CD14-positive monocyte (primary cell): ENCODE results near the gene TRIM62. TPM values are rescaled to one million over a fixed set of nuclear protein-coding genes. Genes with fewer than 3 reads are reported as not detected.
"Not testable (repeated sequence)": the region's sequence is repeated elsewhere in the genome, so short reads cannot be mapped to it uniquely, and the experiment has no call there.

ENCODE experiments used
- DNase-seq, 3 donors: peaks; one replicate each; pipeline ENCODE4 v3.0.0-alpha.2; 2011 to 2022
- H2AFZ ChIP-seq: 2 replicates; pipeline ENCODE4 v1.6.0; 2012; ENCODE audit warnings: mild to moderate bottlenecking, low read depth, low read length, inconsistent platforms; ENCODE audit not compliant: insufficient read depth, poor library complexity, severe bottlenecking
- H3K27ac ChIP-seq, 2 donors: 1 replicate in 1 of 2; 2 replicates in 1 of 2; pipeline ENCODE4 v1.5.1; 2012 to 2013; ENCODE audit warnings: low read length in 2 of 2, control low read depth in 1 of 2, inconsistent platforms in 1 of 2, low read depth in 1 of 2, mild to moderate bottlenecking in 1 of 2
- H3K27me3 ChIP-seq, 2 donors: one replicate each; pipeline versions ENCODE4 v1.6.0 to v1.6.1; 2011 to 2013; ENCODE audit warnings: low read length in 2 of 2; ENCODE audit not compliant: control insufficient read depth in 2 of 2, insufficient read depth in 2 of 2
- H3K36me3 ChIP-seq, 2 donors: replicated peaks in 1 of 2; 1 replicate in 1 of 2; 2 replicates in 1 of 2; pipeline versions ENCODE4 v1.5.1 to v1.6.1; 2012 to 2013; ENCODE audit warnings: low read length in 2 of 2, control low read depth in 1 of 2, inconsistent platforms in 1 of 2, mild to moderate bottlenecking in 1 of 2; ENCODE audit not compliant: insufficient read depth in 2 of 2, control insufficient read depth in 1 of 2
- H3K4me1 ChIP-seq, 2 donors: 1 replicate in 1 of 2; 2 replicates in 1 of 2; pipeline versions ENCODE4 v1.5.1 to v1.6.1; 2012 to 2013; ENCODE audit warnings: low read length in 2 of 2, control low read depth in 1 of 2, inconsistent platforms in 1 of 2, mild to moderate bottlenecking in 1 of 2, moderate library complexity in 1 of 2; ENCODE audit not compliant: insufficient read depth in 2 of 2, control insufficient read depth in 1 of 2
- H3K4me2 ChIP-seq: replicated peaks from 2 replicates; pipeline ENCODE3; 2012; ENCODE audit warnings: low read length, moderate library complexity, mild to moderate bottlenecking; ENCODE audit not compliant: poor library complexity, severe bottlenecking; ENCODE audit errors: extremely low read depth
- H3K4me3 ChIP-seq, 3 experiments: fragments of 200-600 bp in 1 of 3; sonication (generic) in 1 of 3; replicated peaks in 1 of 3; 1 replicate in 2 of 3; 2 replicates in 1 of 3; pipeline ENCODE4 v1.5.1; 2011 to 2013; ENCODE audit warnings: low read length in 3 of 3, mild to moderate bottlenecking in 3 of 3, control low read depth in 2 of 3, low read depth in 2 of 3, inconsistent platforms in 1 of 3, moderate library complexity in 1 of 3
- H3K79me2 ChIP-seq: 2 replicates; pipeline ENCODE4 v1.6.0; 2012; ENCODE audit warnings: mild to moderate bottlenecking, control low read depth, inconsistent platforms, low read length, moderate library complexity; ENCODE audit not compliant: insufficient read depth
- H3K9ac ChIP-seq: 2 replicates; pipeline ENCODE4 v1.6.0; 2017; ENCODE audit warnings: low read length, mild to moderate bottlenecking; ENCODE audit not compliant: insufficient read depth, poor library complexity, severe bottlenecking
- H3K9me3 ChIP-seq, 2 donors: replicated peaks in 1 of 2; 1 replicate in 1 of 2; 2 replicates in 1 of 2; pipeline versions ENCODE4 v1.5.1 to v1.6.1; 2012 to 2013; ENCODE audit warnings: low read length in 2 of 2, control low read depth in 1 of 2; ENCODE audit not compliant: control insufficient read depth in 1 of 2, insufficient read depth in 1 of 2
- H4K20me1 ChIP-seq: 2 replicates; pipeline ENCODE4 v1.6.0; 2012; ENCODE audit warnings: mild to moderate bottlenecking, low read length, control low read depth, moderate library complexity; ENCODE audit not compliant: insufficient read depth
- H3K27ac Mint-ChIP-seq, 7 donors: one replicate each; pipeline ENCODE4 v1.8.0; 2020; ENCODE audit warnings: mild to moderate bottlenecking in 7 of 7, mixed read lengths in 7 of 7, moderate library complexity in 6 of 7, inconsistent platforms in 2 of 7
- H3K27me3 Mint-ChIP-seq, 3 donors: one replicate each; pipeline ENCODE4 v1.8.0; 2021 to 2022; ENCODE audit warnings: low read depth in 3 of 3, mild to moderate bottlenecking in 3 of 3, mixed read lengths in 3 of 3, moderate library complexity in 3 of 3, inconsistent platforms in 1 of 3
- H3K36me3 Mint-ChIP-seq, 2 donors: one replicate each; pipeline ENCODE4 v1.8.0; 2020; ENCODE audit warnings: mixed read lengths in 2 of 2, inconsistent platforms in 1 of 2, mild to moderate bottlenecking in 1 of 2
- H3K4me1 Mint-ChIP-seq: one replicate; pipeline ENCODE4 v1.8.0; 2020; ENCODE audit warnings: mild to moderate bottlenecking, mixed read lengths
- H3K4me3 Mint-ChIP-seq, 2 donors: one replicate each; pipeline ENCODE4 v1.8.0; 2020; ENCODE audit warnings: mild to moderate bottlenecking in 2 of 2, mixed read lengths in 2 of 2, moderate library complexity in 1 of 2
- H3K9me3 Mint-ChIP-seq, 7 donors: one replicate each; pipeline ENCODE4 v1.8.0; 2020 to 2022; ENCODE audit warnings: mixed read lengths in 7 of 7, mild to moderate bottlenecking in 6 of 7, moderate library complexity in 6 of 7, inconsistent platforms in 2 of 7
- CTCF ChIP-seq: fragments of 200-600 bp; IDR thresholded peaks from one replicate; pipeline ENCODE4 v1.8.0; 2022; ENCODE audit warnings: antibody characterized with exemption, mild to moderate bottlenecking
- WGBS: methylation state at CpG from one replicate; pipeline ENCODE4 v1.1.5; 2013; ENCODE audit warnings: missing lambda C conversion rate; ENCODE audit not compliant: insufficient coverage; 5-methylcytosine and 5-hydroxymethylcytosine counted together
- intact Hi-C, 2 donors: fragments of 100-400 bp; cut with micrococcal nuclease; formaldehyde crosslinking; loops; one replicate each; pipeline versions ENCODE4 v1.15.0 to v1.15.1; 2023
- polyA plus RNA-seq, 3 donors: library from polyadenylated mRNA; depleted of rRNA in 1 of 3; unstranded in 2 of 3; stranded (reverse) in 1 of 3; fragments of 300-500 nt in 2 of 3; fragments of >200 nt in 1 of 3; fragmentation: Illumina TruSeq in 2 of 3; gene quantifications; 1 replicate in 2 of 3; 2 replicates in 1 of 3; pipeline ENCODE4 v1.2.3, GENCODE V29; 2012 to 2021

The TRIM62 gene
- polyA plus RNA-seq, 3 donors, result 1.7 to 8.1 (median 2.1) TPM

- H3K9me3 ChIP-seq, result no peaks in the 10 kb centered on the region
- H3K79me2 ChIP-seq, result no peaks in the 10 kb centered on the region
- H4K20me1 ChIP-seq, result no peaks in the 10 kb centered on the region
- H3K36me3 Mint-ChIP-seq, result no peaks in the 10 kb centered on the region
- intact Hi-C loops, result no loop called here
- H3K9me3 Mint-ChIP-seq, result peaks cover 0 to 9% (median 4%) of the 10 kb centered on the region in 7 donors
- no peak overlapping the region for H2AFZ ChIP-seq
- no peaks in the 10 kb centered on the region for H3K36me3 ChIP-seq
- no peak overlapping the region for H3K4me3 Mint-ChIP-seq
- no peak overlapping the region for H3K27ac ChIP-seq
- H3K4me1 ChIP-seq, result no peaks in the 10 kb centered on the region
- no peaks in the 10 kb centered on the region for H3K4me1 Mint-ChIP-seq
- no peak for DNase-seq
- no peaks in the 10 kb centered on the region for H3K27me3 ChIP-seq
- H3K4me2 ChIP-seq, result no peak overlapping the region
- no peak overlapping the region for H3K4me3 ChIP-seq
- no peak overlapping the region for H3K27ac Mint-ChIP-seq
- H3K27me3 Mint-ChIP-seq, result peaks cover 0 to 7% (median 4%) of the 10 kb centered on the region in 3 donors
- no peak overlapping the region for H3K9ac ChIP-seq
- no CpG with 5 or more reads among the region's 3 CpGs for WGBS
- TF ChIP-seq CTCF, result no peak
Observed at GRCh38 chr1:33111965-33112364, 69.9 kb downstream of the TRIM62 start.

GRCh38 chr1:33110477-33110876 is 71.4 kb downstream of the TRIM62 start:
- H3K4me3 ChIP-seq, result no peak overlapping the region
- no peak overlapping the region for H3K9ac ChIP-seq
- no peaks in the 10 kb centered on the region for H3K36me3 ChIP-seq
- H3K9me3 Mint-ChIP-seq, result peaks cover 0 to 9% (median 4%) of the 10 kb centered on the region in 7 donors
- no peak overlapping the region for H2AFZ ChIP-seq
- no peaks in the 10 kb centered on the region for H3K36me3 Mint-ChIP-seq
- H3K4me3 Mint-ChIP-seq, result no peak overlapping the region
- intact Hi-C loops, result no loop called here
- H3K27ac ChIP-seq, result no peak overlapping the region
- no peaks in the 10 kb centered on the region for H4K20me1 ChIP-seq
- H3K27me3 Mint-ChIP-seq, result peaks cover 0 to 7% (median 4%) of the 10 kb centered on the region in 3 donors
- no peak overlapping the region for H3K4me2 ChIP-seq
- no peaks in the 10 kb centered on the region for H3K9me3 ChIP-seq
- no peak overlapping the region for H3K27ac Mint-ChIP-seq
- no peaks in the 10 kb centered on the region for H3K4me1 Mint-ChIP-seq
- H3K4me1 ChIP-seq, result no peaks in the 10 kb centered on the region
- TF ChIP-seq CTCF, result no peak
- no peaks in the 10 kb centered on the region for H3K27me3 ChIP-seq
- H3K79me2 ChIP-seq, result no peaks in the 10 kb centered on the region
- no peak for DNase-seq

- DNase-seq, H3K36me3 ChIP-seq, H3K9me3 ChIP-seq, H3K9ac ChIP-seq, H3K27ac ChIP-seq, H3K4me3 ChIP-seq, H3K27me3 Mint-ChIP-seq, H3K27me3 ChIP-seq, intact Hi-C loops, H2AFZ ChIP-seq, H3K79me2 ChIP-seq, H3K27ac Mint-ChIP-seq, H4K20me1 ChIP-seq, H3K9me3 Mint-ChIP-seq, H3K4me3 Mint-ChIP-seq, H3K4me2 ChIP-seq, H3K36me3 Mint-ChIP-seq: not testable (repeated sequence)
- WGBS, result 100% methylated on average over 3 of the region's 4 CpGs
- peaks cover 11 to 18% of the 10 kb centered on the region in 2 donors for H3K4me1 ChIP-seq
- peaks cover 22% of the 10 kb centered on the region for H3K4me1 Mint-ChIP-seq
Observed at GRCh38 chr1:33100119-33100415, 81.8 kb downstream of the TRIM62 start.
